Stomach (tissue), 9 donors: ENCODE data around the gene TBL3. TPM values are rescaled to one million over a fixed set of nuclear protein-coding genes. Genes with fewer than 3 reads are reported as not detected.

Experiments
- DNase-seq, 2 donors: peaks; one replicate each; pipeline versions ENCODE4 v3.0.0 to v3.0.0-alpha.2; 2013 to 2019
- H3K27ac ChIP-seq, 5 donors: fragments of 200-600 bp in 4 of 5; sonication (generic) in 4 of 5; one replicate each; pipeline ENCODE4 v1.5.1; 2013 to 2019; ENCODE audit warnings: mild to moderate bottlenecking in 1 of 5, moderate library complexity in 1 of 5
- H3K27me3 ChIP-seq, 3 donors: fragments of 200-600 bp; sonication (generic); one replicate each; pipeline ENCODE4 v1.5.1; 2017 to 2019; ENCODE audit warnings: mixed run types in 1 of 3
- H3K36me3 ChIP-seq, 4 donors: fragments of 200-600 bp; sonication (generic); 1 replicate in 3 of 4; 2 replicates in 1 of 4; pipeline ENCODE4 v1.5.1; 2016 to 2019
- H3K4me1 ChIP-seq, 4 donors: fragments of 200-600 bp; sonication (generic); one replicate each; pipeline ENCODE4 v1.5.1; 2016 to 2019
- H3K4me3 ChIP-seq, 4 donors: fragments of 200-600 bp; sonication (generic) in 3 of 4; one replicate each; pipeline ENCODE4 v1.5.1; 2016 to 2019; ENCODE audit warnings: mild to moderate bottlenecking in 1 of 4
- H3K9me3 ChIP-seq, 4 donors: fragments of 200-600 bp; sonication (generic); one replicate each; pipeline ENCODE4 v1.5.1; 2016 to 2019
- CTCF ChIP-seq, 7 experiments: fragments of 450-650 bp in 4 of 7; fragments of 200-600 bp in 3 of 7; sonication (generic) in 3 of 7; IDR thresholded peaks; one replicate each; pipeline ENCODE4 v1.5.1; 2016 to 2019; ENCODE audit warnings: antibody characterized with exemption in 7 of 7, control low read depth in 2 of 7, mild to moderate bottlenecking in 1 of 7
- EP300 ChIP-seq: sonication (generic); formaldehyde crosslinking; IDR thresholded peaks from one replicate; pipeline ENCODE4 v1.6.1; 2017; ENCODE audit warnings: antibody characterized with exemption
- POLR2A ChIP-seq, 4 donors: fragments of 450-650 bp; IDR thresholded peaks; one replicate each; pipeline ENCODE4 v1.6.1; 2016; ENCODE audit warnings: antibody characterized with exemption in 4 of 4, control low read depth in 2 of 4, mild to moderate bottlenecking in 1 of 4, moderate library complexity in 1 of 4
- POLR2AphosphoS5 ChIP-seq, 3 donors: sonication (generic); formaldehyde crosslinking; IDR thresholded peaks; one replicate each; pipeline ENCODE4 v1.6.1; 2016; ENCODE audit warnings: antibody characterized with exemption in 3 of 3
- WGBS, 5 donors: extraction: QIAGEN DNeasy Blood & Tissue Kit in 3 of 5; methylation state at CpG; one replicate each; pipeline versions ENCODE4 v1.1.5 to v1.1.7; 2013 to 2018; 5-methylcytosine and 5-hydroxymethylcytosine counted together
- intact Hi-C: fragments of 100-400 bp; cut with DNase I; formaldehyde crosslinking; loops from one replicate; pipeline ENCODE4 v1.15.1; 2023; ENCODE audit warnings: low total_unique reads
- polyA plus RNA-seq, 3 donors: library from polyadenylated mRNA; stranded (reverse); fragments of 200-250 nt; gene quantifications; one replicate each; pipeline ENCODE4 v1.2.3, GENCODE V29; 2013
- total RNA-seq, 5 donors: library from RNA; depleted of rRNA; stranded (reverse); fragments of >200 nt; gene quantifications; one replicate each; pipeline versions ENCODE4 v1.1.0 to v1.2.3, GENCODE V29; 2014 to 2016
- donor health status: healthy with polysubstance abuse.
- donor health status: Bipolar disorder and iron deficiency.
- donor health status: healthy.

The TBL3 gene
- total and polyA plus RNA-seq, 8 donors, result 9.4 to 174 (median 40.8) TPM

- H3K27me3 ChIP-seq, result peaks cover 0 to 53% (median 11%) of the 10 kb centered on the region in 3 donors
- TF ChIP-seq POLR2AphosphoS5 (IDR thresholded peaks at IDR 0.05) (no peak), CTCF (IDR thresholded peaks at IDR 0.05) (no peak), EP300 (no peak), POLR2A (IDR thresholded peaks at IDR 0.05) (no peak)
- intact Hi-C loops, result no loop called here
- H3K9me3 ChIP-seq, result no peaks in the 10 kb centered on the region
- H3K4me3 ChIP-seq, result no peak overlapping the region
- H3K36me3 ChIP-seq, result peaks cover 43 to 53% (median 52%) of the 10 kb centered on the region in 4 donors
- WGBS, 5 donors, result 92 to 95% (median 93%) methylated on average over 30 to 42 of the region's 42 CpGs
- DNase-seq, result no peak
- H3K27ac ChIP-seq, result no peak overlapping the region
- peaks cover 24 to 49% (median 44%) of the 10 kb centered on the region in 4 donors for H3K4me1 ChIP-seq
These were observed 2.6 kb downstream of the TBL3 start for GRCh38 chr16:1974157-1975070.

DNA sequence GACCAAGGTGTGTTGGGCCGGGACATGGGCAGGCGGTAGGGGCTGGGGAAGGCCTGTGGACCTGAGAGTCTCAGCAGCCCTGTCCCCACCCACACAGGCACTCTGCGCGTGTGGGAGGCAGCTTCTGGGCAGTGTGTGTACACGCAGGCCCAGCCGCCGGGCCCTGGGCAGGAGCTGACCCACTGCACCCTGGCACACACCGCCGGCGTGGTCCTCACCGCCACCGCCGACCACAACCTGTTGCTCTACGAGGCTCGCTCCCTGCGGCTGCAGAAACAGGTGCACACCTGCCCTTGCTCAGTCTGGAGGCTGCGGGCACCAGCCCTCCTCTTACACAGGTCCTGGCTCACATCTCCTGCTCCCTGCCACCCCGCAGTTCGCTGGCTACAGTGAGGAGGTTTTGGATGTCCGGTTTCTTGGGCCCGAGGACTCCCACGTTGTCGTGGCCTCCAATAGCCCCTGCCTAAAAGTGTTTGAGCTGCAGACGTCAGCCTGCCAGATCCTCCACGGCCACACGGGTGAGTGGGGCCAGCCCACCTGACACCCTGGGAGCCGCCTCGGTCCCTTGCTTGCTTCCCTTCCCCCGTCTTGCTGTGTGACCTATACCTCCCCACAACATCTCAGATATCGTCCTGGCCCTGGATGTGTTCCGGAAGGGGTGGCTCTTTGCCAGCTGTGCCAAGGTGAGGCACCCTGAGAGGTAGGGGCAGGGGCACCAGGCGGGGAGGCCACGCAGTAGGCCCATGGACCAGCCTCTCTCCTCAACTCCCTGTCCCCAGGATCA lies 3.8 kb downstream of the TBL3 start:
- Histone ChIP-seq H3K9me3 (no peaks in the 10 kb centered on the region), H3K27ac (no peak overlapping the region), H3K27me3 (peaks cover 2 to 65% (median 24%) of the 10 kb centered on the region in 3 donors), H3K36me3 (peaks cover 43 to 53% (median 52%) of the 10 kb centered on the region in 4 donors), H3K4me1 (peaks cover 35 to 57% (median 51%) of the 10 kb centered on the region in 4 donors), H3K4me3 (no peak overlapping the region)
- DNase-seq, result no peak
- TF ChIP-seq EP300, result no peak
- no peak for TF ChIP-seq POLR2AphosphoS5 (IDR thresholded peaks at IDR 0.05)
- TF ChIP-seq POLR2A (IDR thresholded peaks at IDR 0.05), result no peak
- no peak for TF ChIP-seq CTCF (IDR thresholded peaks at IDR 0.05)
- WGBS, 5 donors, result 88 to 94% (median 91%) methylated on average over 13 to 33 of the region's 33 CpGs
- intact Hi-C loops, result no loop called here

DNA sequence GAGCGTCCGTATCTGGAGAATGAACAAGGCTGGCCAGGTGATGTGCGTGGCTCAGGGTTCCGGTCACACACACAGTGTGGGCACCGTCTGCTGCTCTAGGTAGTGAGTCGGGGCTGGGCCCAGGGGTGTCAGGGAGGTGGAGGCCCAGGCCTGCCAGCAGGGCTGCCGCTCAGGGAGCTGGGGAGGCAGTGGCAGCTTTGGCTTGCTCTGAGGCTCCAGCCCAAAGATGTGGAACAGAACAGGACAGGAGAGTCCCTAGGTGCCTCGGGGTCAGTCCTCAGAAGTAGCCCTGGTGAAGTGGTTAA lies 4.3 kb downstream of the TBL3 start:
- Histone ChIP-seq H3K27ac (no peak overlapping the region), H3K36me3 (peaks cover 43 to 53% (median 52%) of the 10 kb centered on the region in 4 donors), H3K9me3 (no peaks in the 10 kb centered on the region), H3K27me3 (peaks cover 4 to 71% (median 29%) of the 10 kb centered on the region in 3 donors), H3K4me1 (peaks cover 31 to 56% (median 51%) of the 10 kb centered on the region in 4 donors), H3K4me3 (no peak overlapping the region)
- no peak for DNase-seq
- 92 to 100% (median 94%) methylated on average over 4 to 8 of the region's 8 CpGs for WGBS, 5 donors
- intact Hi-C loops, result no loop called here
- TF ChIP-seq POLR2A (IDR thresholded peaks at IDR 0.05), result no peak
- TF ChIP-seq POLR2AphosphoS5 (IDR thresholded peaks at IDR 0.05), result no peak
- no peak for TF ChIP-seq CTCF (IDR thresholded peaks at IDR 0.05)
- no peak for TF ChIP-seq EP300
